Inflammatory macrophage treated with lipopolysaccharide for 4 hours (primary cell): Measurements from ENCODE around the gene ANO8.
"Not testable (repeated sequence)": the region's sequence is repeated elsewhere in the genome, so short reads cannot be mapped to it uniquely, and the experiment has no call there.

Source experiments
- DNase-seq: peaks from one replicate; pipeline ENCODE4 v3.0.0-alpha.2; 2020

Gene ANO8

GRCh38 chr19:17282488-17283125 lies 52.0 kb downstream of the ANO8 start:
- peak; percentile 75 for DNase-seq

GRCh38 chr19:17281391-17282304 lies 53.0 kb downstream of the ANO8 start, which contains the start of gene ANKLE1:
Gene ANKLE1 (plus strand): TSS chr19:17281901. CDS start chr19:17281921, 20 bp downstream.
- peak; percentile 89 for DNase-seq

DNA sequence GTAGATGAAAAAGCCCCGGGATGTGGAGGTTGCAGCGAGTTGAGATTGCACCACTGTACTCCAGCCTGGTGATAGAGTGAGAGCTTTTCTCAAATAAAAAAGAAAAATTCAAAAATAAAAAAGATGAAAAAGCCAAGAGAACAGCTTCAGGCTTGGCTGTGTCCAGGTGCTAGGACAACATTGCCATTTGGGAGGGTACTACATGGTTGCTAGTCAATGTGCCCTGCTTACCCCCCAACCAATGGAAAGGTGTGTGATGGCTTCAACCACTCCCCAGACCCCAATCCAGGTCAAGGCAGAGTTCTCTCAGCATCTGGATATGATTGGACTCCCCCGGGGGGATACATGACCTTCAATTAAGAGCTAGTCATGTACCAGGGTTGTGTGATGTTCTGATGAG lies 55.2 kb downstream of the ANO8 start:
- DNase-seq: no peak

GRCh38 chr19:17275441-17276175 lies 59.0 kb downstream of the ANO8 start:
- no peak for DNase-seq

GRCh38 chr19:17274892-17275291 lies 59.8 kb downstream of the ANO8 start:
- DNase-seq: not testable (repeated sequence)
